Endothelial cell of umbilical vein (primary cell): ENCODE measurements around the gene SLC6A19. TPM values are rescaled to one million over a fixed set of nuclear protein-coding genes. Genes with fewer than 3 reads are reported as not detected.

ENCODE experiments used
- BruUV-seq: library from RNA; stranded (reverse); fragments of 400-500 nt; replicated peaks from 2 replicates; lab custom pipeline; 2021; lab: Mats Ljungman, UMichigan
- CTCF ChIA-PET: fragments of 300-600, 350-600 bp; sonication (Branson Sonifier 250); formaldehyde crosslinking; loops from one replicate; lab custom pipeline; 2021; ENCODE audit warnings: antibody characterized with exemption, inconsistent platforms; lab: Charles Lee
- POLR2A ChIA-PET: fragments of 300-600, 350-600 bp; sonication (Branson Sonifier 250); formaldehyde crosslinking; loops from one replicate; lab custom pipeline; 2021; ENCODE audit warnings: antibody characterized with exemption, inconsistent platforms; lab: Charles Lee
- DNase-seq: peaks from one replicate; pipeline ENCODE4 v3.0.0-alpha.2; 2011; ENCODE audit warnings: low read depth, low spot score
- FAIRE-seq: peaks from 2 replicates; lab custom pipeline; 2011; peaks lifted over from hg19 to GRCh38; lab: Jason Lieb, UNC
- H2AFZ ChIP-seq: 2 replicates; pipeline ENCODE4 v1.6.0; 2012; ENCODE audit warnings: low read depth, low read length, control low read depth, inconsistent platforms
- H3K27ac ChIP-seq: 2 replicates; pipeline ENCODE4 v1.5.1; 2011; ENCODE audit warnings: low read depth, mild to moderate bottlenecking, control low read depth, low read length, moderate library complexity; ENCODE audit not compliant: insufficient read depth
- H3K27me3 ChIP-seq, 2 experiments: 2 replicates each; pipeline versions ENCODE4 v1.6.0 to v1.6.1; 2011; ENCODE audit warnings: low read length in 2 of 2, mixed read lengths in 1 of 2; ENCODE audit not compliant: control insufficient read depth in 2 of 2, insufficient read depth in 2 of 2
- H3K36me3 ChIP-seq, 2 experiments: 2 replicates in 1 of 2; 3 replicates in 1 of 2; pipeline ENCODE4 v1.5.1; 2011; ENCODE audit warnings: low read length in 2 of 2, mild to moderate bottlenecking in 1 of 2, moderate library complexity in 1 of 2; ENCODE audit not compliant: control insufficient read depth in 2 of 2, insufficient read depth in 2 of 2; ENCODE audit errors: extremely low read depth in 1 of 2
- H3K4me1 ChIP-seq: 3 replicates; pipeline ENCODE4 v1.5.1; 2011; ENCODE audit warnings: mild to moderate bottlenecking, low read length; ENCODE audit not compliant: control insufficient read depth, insufficient read depth; ENCODE audit errors: extremely low read depth
- H3K4me2 ChIP-seq: 2 replicates; pipeline ENCODE4 v1.6.1; 2011; ENCODE audit warnings: low read length, control low read depth, mixed read lengths; ENCODE audit not compliant: insufficient read depth
- H3K4me3 ChIP-seq, 3 experiments: fragments of 200-600 bp in 1 of 3; sonication (generic), shearing (Covaris generic) in 1 of 3; replicated peaks in 1 of 3; 2 replicates each; pipeline ENCODE4 v1.5.1; 2011 to 2016; ENCODE audit warnings: control low read depth in 3 of 3, low read length in 3 of 3, mild to moderate bottlenecking in 2 of 3, inconsistent platforms in 1 of 3, low read depth in 1 of 3, moderate library complexity in 1 of 3; ENCODE audit not compliant: insufficient read depth in 1 of 3
- H3K79me2 ChIP-seq: 2 replicates; pipeline ENCODE4 v1.6.0; 2012; ENCODE audit warnings: low read length, inconsistent platforms; ENCODE audit not compliant: control insufficient read depth, insufficient read depth
- H3K9ac ChIP-seq: replicated peaks from 2 replicates; pipeline ENCODE3; 2011; ENCODE audit warnings: low read length, control low read depth; ENCODE audit not compliant: insufficient read depth; ENCODE audit errors: extremely low read depth
- H3K9me1 ChIP-seq: replicated peaks from 3 replicates; pipeline ENCODE4 v1.6.0; 2011; ENCODE audit warnings: mild to moderate bottlenecking, low read length; ENCODE audit not compliant: control insufficient read depth, insufficient read depth; ENCODE audit errors: extremely low read depth
- H3K9me3 ChIP-seq: replicated peaks from 2 replicates; pipeline ENCODE4 v1.5.1; 2012; ENCODE audit warnings: low read length, inconsistent platforms; ENCODE audit not compliant: control insufficient read depth, insufficient read depth
- H4K20me1 ChIP-seq: replicated peaks from 2 replicates; pipeline ENCODE3; 2011; ENCODE audit warnings: mild to moderate bottlenecking, low read length; ENCODE audit not compliant: control insufficient read depth, insufficient read depth; ENCODE audit errors: extremely low read depth
- CTCF ChIP-seq, 2 donors: IDR thresholded peaks; 1 replicate in 1 of 2; 2 replicates in 1 of 2; pipeline ENCODE4 v1.5.1; 2011; ENCODE audit warnings: low read length in 2 of 2, mild to moderate bottlenecking in 2 of 2, moderate library complexity in 2 of 2, control low read depth in 1 of 2, inconsistent platforms in 1 of 2, low read depth in 1 of 2; ENCODE audit not compliant: insufficient read depth in 1 of 2; ENCODE audit errors: extremely low read depth in 1 of 2
- EZH2 ChIP-seq: IDR thresholded peaks from 2 replicates; pipeline ENCODE4 v1.6.1; 2012; ENCODE audit warnings: borderline replicate concordance, low read depth, mild to moderate bottlenecking, moderate library complexity, low read length, inconsistent platforms; ENCODE audit not compliant: severe bottlenecking
- FOS ChIP-seq: IDR thresholded peaks from 2 replicates; pipeline ENCODE4 v1.6.1; 2011; ENCODE audit warnings: mild to moderate bottlenecking, low read length, moderate library complexity, borderline replicate concordance; ENCODE audit not compliant: insufficient read depth
- GATA2 ChIP-seq: IDR thresholded peaks from 2 replicates; pipeline ENCODE4 v1.7.0; 2011; ENCODE audit warnings: low read depth, mild to moderate bottlenecking, moderate library complexity, mixed read lengths, low read length; ENCODE audit not compliant: insufficient read length, insufficient read depth
- JUN ChIP-seq: IDR thresholded peaks from 2 replicates; pipeline ENCODE4 v1.6.1; 2011; ENCODE audit warnings: borderline replicate concordance, low read depth; ENCODE audit not compliant: insufficient read length, insufficient read depth
- MAX ChIP-seq: IDR thresholded peaks from 2 replicates; pipeline ENCODE4 v1.6.1; 2011; ENCODE audit not compliant: insufficient read depth, insufficient read length
- MYC ChIP-seq: IDR thresholded peaks from one replicate; pipeline ENCODE4 v1.6.1; 2011; ENCODE audit warnings: mild to moderate bottlenecking, low read depth, low read length
- POLR2A ChIP-seq: IDR thresholded peaks from 2 replicates; pipeline ENCODE4 v1.6.1; 2012; ENCODE audit warnings: low read depth, mild to moderate bottlenecking, control low read depth, low read length
- POLR2AphosphoS5 ChIP-seq: IDR thresholded peaks from 2 replicates; pipeline ENCODE4 v1.6.1; 2012; ENCODE audit warnings: low read depth, mild to moderate bottlenecking, control low read depth, low read length, moderate library complexity; ENCODE audit not compliant: insufficient read depth
- dilution Hi-C: fragments of 300-500 bp; cut with MboI; formaldehyde crosslinking; loops from one replicate; pipeline ENCODE4 v1.15.0; 2019; ENCODE audit warnings: low sequenced_read_pairs; ENCODE audit not compliant: extremely low pct_ligation_motif_present
- intact Hi-C: fragments of 100-400 bp; cut with micrococcal nuclease; formaldehyde crosslinking; loops from one replicate; pipeline ENCODE4 v1.10.0; 2022
- polyA plus RNA-seq, 4 experiments: library from polyadenylated mRNA; depleted of rRNA in 3 of 4; stranded (reverse) in 3 of 4; unstranded in 1 of 4; fragments of >200 nt; gene quantifications; 2 replicates each; pipeline versions ENCODE4 v1.2.1 to v1.2.3, GENCODE V29; 2011 to 2012; ENCODE audit warnings: missing spikeins in 1 of 4
- total RNA-seq: library from RNA; stranded (reverse); gene quantifications from 2 replicates; pipeline ENCODE4 v1.2.3, GENCODE V29; 2021

Gene SLC6A19
- total and polyA plus RNA-seq, 2 donors (not counting 3 experiments of a cell fraction or from before 2014, with no cell fraction given), result not detected

GRCh38 chr5:1153428-1153827, 48.0 kb upstream of the SLC6A19 start:
- Histone ChIP-seq H3K27ac (no peak overlapping the region), H3K9ac (no peak overlapping the region), H3K4me1 (no peaks in the 10 kb centered on the region), H3K36me3 (no peaks in the 10 kb centered on the region), H2AFZ (no peak overlapping the region), H3K9me3 (no peaks in the 10 kb centered on the region), H4K20me1 (no peaks in the 10 kb centered on the region), H3K27me3 (peaks cover 20 to 23% of the 10 kb centered on the region in 2 experiments), H3K9me1 (no peaks in the 10 kb centered on the region), H3K4me2 (no peak overlapping the region), H3K4me3 (no peak overlapping the region), H3K79me2 (no peaks in the 10 kb centered on the region)
- dilution Hi-C loops (no loop called here), intact Hi-C loops (no loop called here)
- TF ChIP-seq POLR2A (no peak), EZH2 (no peak), CTCF (IDR thresholded peaks at IDR 0.05; ENCODE audit: extremely low read depth in 1 of 2, insufficient read depth in 1 of 2, low read depth in 1 of 2, low read length in 2 of 2) (no peak), GATA2 (no peak), MAX (no peak), POLR2AphosphoS5 (no peak), MYC (no peak), FOS (no peak), JUN (no peak)
- BruUV-seq, result no TSS peak
- ChIA-PET POLR2A (no interaction called here), CTCF (no interaction called here)
- DNase-seq (no peak), FAIRE-seq (no peak)
